RWPE1 (cell line): ENCODE measurements around the gene PLPP7.
"Not testable (repeated sequence)": the region's sequence is repeated elsewhere in the genome, so short reads cannot be mapped to it uniquely, and the experiment has no call there.

Experiments
- CTCF ChIA-PET: fragments of 350-600 bp; sonication (Branson Sonifier 250); formaldehyde crosslinking; extraction: SDS; loops from one replicate; lab custom pipeline; 2021; lab: Yijun Ruan, JAX
- POLR2A ChIA-PET: fragments of 400-600 bp; formaldehyde crosslinking; extraction: SDS; loops from one replicate; lab custom pipeline; 2020; ENCODE audit warnings: antibody characterized with exemption; ENCODE audit not compliant: low non-redundant PET; lab: Yijun Ruan, JAX
- DNase-seq: peaks from one replicate; pipeline ENCODE4 v3.0.0; 2012; ENCODE audit warnings: low spot score
- H3K27ac ChIP-seq: fragments of 450-650 bp; 2 replicates; pipeline ENCODE4 v1.5.1; 2017
- TF ChIP-seq, protein P1 (sequence below): fragments of 450-650 bp; conservative IDR thresholded peaks from 2 replicates; pipeline ENCODE4 v1.5.1; 2017; ENCODE audit warnings: low read depth, mild to moderate bottlenecking

Gene PLPP7

GRCh38 chr9:131324736-131325679 is 35.5 kb downstream of the PLPP7 start:
- no peak overlapping the region for H3K27ac ChIP-seq
- CTCF ChIA-PET: interaction anchor here (1.9 to 2.1 kb wide), 2 partner anchors 11 to 431 kb away, joined by 5 to 7 read pairs; no protein-coding TSS in a partner anchor
- DNase-seq: no peak
- POLR2A ChIA-PET: no interaction called here
- TF ChIP-seq, protein P1, sequence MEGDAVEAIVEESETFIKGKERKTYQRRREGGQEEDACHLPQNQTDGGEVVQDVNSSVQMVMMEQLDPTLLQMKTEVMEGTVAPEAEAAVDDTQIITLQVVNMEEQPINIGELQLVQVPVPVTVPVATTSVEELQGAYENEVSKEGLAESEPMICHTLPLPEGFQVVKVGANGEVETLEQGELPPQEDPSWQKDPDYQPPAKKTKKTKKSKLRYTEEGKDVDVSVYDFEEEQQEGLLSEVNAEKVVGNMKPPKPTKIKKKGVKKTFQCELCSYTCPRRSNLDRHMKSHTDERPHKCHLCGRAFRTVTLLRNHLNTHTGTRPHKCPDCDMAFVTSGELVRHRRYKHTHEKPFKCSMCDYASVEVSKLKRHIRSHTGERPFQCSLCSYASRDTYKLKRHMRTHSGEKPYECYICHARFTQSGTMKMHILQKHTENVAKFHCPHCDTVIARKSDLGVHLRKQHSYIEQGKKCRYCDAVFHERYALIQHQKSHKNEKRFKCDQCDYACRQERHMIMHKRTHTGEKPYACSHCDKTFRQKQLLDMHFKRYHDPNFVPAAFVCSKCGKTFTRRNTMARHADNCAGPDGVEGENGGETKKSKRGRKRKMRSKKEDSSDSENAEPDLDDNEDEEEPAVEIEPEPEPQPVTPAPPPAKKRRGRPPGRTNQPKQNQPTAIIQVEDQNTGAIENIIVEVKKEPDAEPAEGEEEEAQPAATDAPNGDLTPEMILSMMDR: no peak

- POLR2A ChIA-PET: interaction anchor here (0.5 kb wide), 1 partner anchor 8 kb away, joined by 8 read pairs; no protein-coding TSS in a partner anchor
- no peak for DNase-seq
- CTCF ChIA-PET: no interaction called here
- TF ChIP-seq, protein P1: no peak
- H3K27ac ChIP-seq: no peak overlapping the region
These were observed 39.7 kb downstream of the PLPP7 start for GRCh38 chr9:131329241-131329641.

GRCh38 chr9:131330814-131331600 is 41.5 kb downstream of the PLPP7 start:
- TF ChIP-seq, protein P1: no peak
- CTCF ChIA-PET: interaction anchor here (0.6 kb wide), 3 partner anchors 47 to 605 kb away, joined by 3 to 6 read pairs (median 5); no protein-coding TSS in a partner anchor
- no peak for DNase-seq
- POLR2A ChIA-PET: no interaction called here
- no peak overlapping the region for H3K27ac ChIP-seq

DNA sequence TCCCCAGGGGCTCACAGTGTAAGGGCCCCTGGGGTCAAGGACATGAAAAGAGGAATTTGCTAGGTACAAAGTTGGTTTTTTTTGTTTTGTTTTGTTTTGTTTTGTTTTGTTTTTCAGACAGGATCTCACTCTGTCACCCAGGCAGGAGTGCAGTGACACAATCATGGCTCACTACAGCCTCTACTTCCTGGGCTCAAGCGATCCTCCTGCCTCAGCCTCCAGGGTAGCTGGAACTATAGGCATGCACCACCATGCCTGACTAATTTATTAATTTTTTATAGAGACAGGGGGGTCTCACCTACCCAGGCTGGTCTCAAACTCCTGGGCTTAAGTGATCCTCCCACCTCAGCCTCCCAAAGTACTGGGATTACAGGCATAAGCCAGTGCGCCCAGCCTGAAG is 42.5 kb downstream of the PLPP7 start:
- DNase-seq, H3K27ac ChIP-seq, POLR2A ChIA-PET, CTCF ChIA-PET: not testable (repeated sequence)

DNA sequence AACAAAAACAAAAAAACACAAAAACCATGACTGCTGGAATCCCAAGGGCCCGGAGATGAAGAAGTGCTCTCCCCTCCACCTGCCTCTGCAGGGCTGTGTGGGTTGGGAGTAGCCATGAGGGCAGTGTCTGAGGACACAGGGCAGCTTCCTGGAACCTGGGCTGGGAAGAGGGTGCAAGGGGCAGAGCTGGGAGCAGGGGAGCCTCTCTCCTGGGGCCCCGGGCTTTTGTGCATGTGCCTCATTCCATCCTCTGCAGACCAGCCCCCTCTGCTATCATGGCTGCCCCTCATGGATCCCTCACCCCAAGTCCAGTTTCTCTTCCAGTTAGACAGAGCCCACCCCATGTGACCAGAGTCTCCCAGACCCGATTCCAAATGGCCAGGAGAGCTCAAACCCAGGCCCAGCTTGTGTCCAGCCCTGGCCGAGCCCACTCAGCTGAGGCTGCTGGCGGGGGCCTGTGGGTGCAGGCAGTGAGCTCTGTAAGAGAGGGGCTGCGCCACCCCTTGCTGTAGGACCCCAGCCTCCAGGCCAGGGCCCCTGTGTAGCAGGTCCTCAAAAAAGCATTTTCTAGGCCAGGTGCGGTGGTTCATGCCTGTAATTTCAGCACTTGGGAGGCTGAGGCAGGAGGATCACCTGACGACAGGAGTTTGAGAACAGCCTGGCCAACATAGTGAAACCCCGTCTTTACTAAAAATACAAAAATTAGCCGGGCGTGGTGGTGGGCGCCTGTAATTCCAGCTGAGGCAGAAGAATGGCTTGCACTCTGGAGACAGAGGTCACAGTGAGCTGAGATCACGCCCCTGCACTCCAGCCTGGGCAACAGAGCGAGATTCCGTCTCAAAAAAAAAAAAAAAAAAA is 44.5 kb downstream of the PLPP7 start:
- no peak overlapping the region for H3K27ac ChIP-seq
- CTCF ChIA-PET: interaction anchor here (0.5 to 3.1 kb wide), 4 partner anchors 10 to 277 kb away, joined by 3 to 22 read pairs (median 4); no protein-coding TSS in a partner anchor
- POLR2A ChIA-PET: no interaction called here
- TF ChIP-seq, protein P1: no peak
- DNase-seq: no peak

- CTCF ChIA-PET: interaction anchor here (0.5 to 3.1 kb wide), 6 partner anchors 18 to 277 kb away, joined by 3 to 50 read pairs (median 4); no protein-coding TSS in a partner anchor
- TF ChIP-seq, protein P1: no peak
- POLR2A ChIA-PET: no interaction called here
These were observed 45.3 kb downstream of the PLPP7 start for GRCh38 chr9:131334629-131335367.

More at GRCh38 chr9:131334629-131335367, 45.3 kb downstream of the PLPP7 start:
- no peak for DNase-seq
- no peak overlapping the region for H3K27ac ChIP-seq
